Activated CD8-positive, alpha-beta memory T cell treated with anti-CD3 and anti-CD28 coated beads, Interleukin-2, amount 10 ng/mL, durations not matched to agents 7 days and 5 days (primary cell): ENCODE measurements around the gene MEGF10. TPM values are rescaled to one million over a fixed set of nuclear protein-coding genes. Genes with fewer than 3 reads are reported as not detected.

Experiments
- ATAC-seq: fragments of 150-1000 bp; cut with Tn5 transposase; one replicate; pipeline ENCODE4 v1.10.0; 2021; ENCODE audit warnings: moderate library complexity
- CTCF ChIA-PET: fragments of 350-600 bp; sonication (Branson Sonifier 250); formaldehyde crosslinking; loops from one replicate; lab custom pipeline; 2021; ENCODE audit warnings: antibody characterized with exemption; lab: Charles Lee
- DNase-seq: peaks from one replicate; pipeline ENCODE4 v3.0.0-alpha.2; 2020
- H3K27ac Mint-ChIP-seq: one replicate; pipeline ENCODE4 v1.8.0; 2021; ENCODE audit warnings: mild to moderate bottlenecking, mixed read lengths
- H3K27me3 Mint-ChIP-seq: one replicate; pipeline ENCODE4 v1.8.0; 2021; ENCODE audit warnings: mixed read lengths
- H3K36me3 Mint-ChIP-seq: one replicate; pipeline ENCODE4 v1.8.0; 2021; ENCODE audit warnings: mild to moderate bottlenecking, mixed read lengths
- H3K4me1 Mint-ChIP-seq: one replicate; pipeline ENCODE4 v1.8.0; 2021; ENCODE audit warnings: mixed read lengths
- H3K4me3 Mint-ChIP-seq: one replicate; pipeline ENCODE4 v1.8.0; 2021; ENCODE audit warnings: mild to moderate bottlenecking, moderate library complexity, mixed read lengths
- H3K9me3 Mint-ChIP-seq: one replicate; pipeline ENCODE4 v1.8.0; 2022; ENCODE audit warnings: low read depth, mixed read lengths
- total RNA-seq, 2 experiments: library from RNA; stranded (reverse); gene quantifications; one replicate each; pipeline ENCODE4 v1.2.3, GENCODE V29; 2021

Gene MEGF10
- total RNA-seq, 2 experiments from 2014 or later: not detected

DNA sequence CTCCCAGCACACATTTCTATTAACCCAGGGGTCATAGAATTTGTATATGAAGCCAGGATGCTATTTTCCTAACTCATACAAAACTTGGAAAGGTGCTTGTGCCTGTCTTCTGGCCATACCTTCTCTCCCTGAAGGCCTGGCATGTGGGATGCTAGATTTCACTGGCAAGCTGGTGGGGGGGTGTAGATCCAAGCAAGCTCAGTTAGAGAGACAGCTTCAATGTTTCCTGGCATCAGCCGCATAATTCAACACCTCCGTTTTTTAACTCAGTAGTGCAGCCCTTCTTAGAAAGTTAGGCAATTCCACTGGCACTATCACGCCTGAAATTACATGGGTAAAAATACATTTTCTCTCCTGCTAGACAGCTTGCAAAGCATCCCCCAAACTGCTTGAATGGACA, 51.8 kb downstream of the MEGF10 start:
- H3K27ac Mint-ChIP-seq: no peak overlapping the region
- ATAC-seq (no peak), DNase-seq (no peak)
- no peak overlapping the region for H3K4me3 Mint-ChIP-seq
- CTCF ChIA-PET: no interaction called here
- no peaks in the 10 kb centered on the region for H3K36me3 Mint-ChIP-seq
- H3K9me3 Mint-ChIP-seq: no peaks in the 10 kb centered on the region
- H3K27me3 Mint-ChIP-seq: peaks cover 15% of the 10 kb centered on the region
- H3K4me1 Mint-ChIP-seq: no peaks in the 10 kb centered on the region

- Mint-ChIP-seq H3K36me3 (no peaks in the 10 kb centered on the region), H3K4me3 (no peak overlapping the region), H3K27ac (no peak overlapping the region), H3K4me1 (no peaks in the 10 kb centered on the region), H3K27me3 (peaks cover 14% of the 10 kb centered on the region), H3K9me3 (no peaks in the 10 kb centered on the region)
- no peak for DNase-seq
- no peak for ATAC-seq
- CTCF ChIA-PET: no interaction called here
Observed at GRCh38 chr5:127343313-127343712, 52.7 kb downstream of the MEGF10 start.

DNA sequence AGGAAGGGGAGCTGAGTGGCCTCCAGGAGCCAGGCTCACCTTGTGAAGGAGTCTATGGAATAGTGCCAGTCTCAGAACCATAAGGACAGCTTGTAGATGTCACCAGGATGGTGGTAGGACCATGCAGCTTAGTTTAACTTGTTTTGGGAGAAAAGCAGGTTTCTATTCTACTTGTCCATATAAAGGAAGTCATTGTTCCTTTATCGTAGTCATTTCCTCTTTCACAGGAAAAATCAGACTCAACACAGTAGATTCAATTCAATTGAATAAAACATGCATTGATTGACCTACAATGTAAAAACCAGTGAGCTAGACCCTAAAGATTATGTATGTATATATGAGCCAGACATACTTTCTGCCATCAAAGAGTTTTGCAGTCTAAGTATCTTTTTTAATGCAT, 53.3 kb downstream of the MEGF10 start:
- DNase-seq (no peak), ATAC-seq (no peak)
- no peaks in the 10 kb centered on the region for H3K36me3 Mint-ChIP-seq
- H3K4me1 Mint-ChIP-seq: no peaks in the 10 kb centered on the region
- no peak overlapping the region for H3K27ac Mint-ChIP-seq
- no peak overlapping the region for H3K4me3 Mint-ChIP-seq
- CTCF ChIA-PET: no interaction called here
- H3K27me3 Mint-ChIP-seq: peaks cover 11% of the 10 kb centered on the region
- no peaks in the 10 kb centered on the region for H3K9me3 Mint-ChIP-seq

DNA sequence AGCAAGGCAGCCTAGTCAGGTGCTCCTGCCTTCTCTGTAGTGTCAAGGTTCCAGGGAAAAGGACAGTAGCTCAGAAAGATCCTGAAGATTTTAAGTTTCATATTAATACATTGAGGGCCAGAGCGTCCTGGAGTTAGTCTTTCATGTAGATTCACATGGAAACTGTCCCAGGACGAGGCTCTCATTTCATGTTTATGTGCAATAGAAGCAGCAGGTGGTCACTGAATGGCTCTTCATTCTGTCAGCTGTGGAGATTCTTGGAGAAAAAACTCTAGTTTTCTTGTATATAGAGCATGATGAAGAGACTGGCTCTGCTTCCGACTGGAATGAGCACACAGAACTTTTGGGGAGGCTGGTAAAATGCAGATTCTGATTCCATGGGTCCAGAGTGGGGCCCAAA, 54.3 kb downstream of the MEGF10 start:
- H3K4me3 Mint-ChIP-seq: no peak overlapping the region
- no peak for DNase-seq
- no peaks in the 10 kb centered on the region for H3K9me3 Mint-ChIP-seq
- no peaks in the 10 kb centered on the region for H3K4me1 Mint-ChIP-seq
- H3K27ac Mint-ChIP-seq: no peak overlapping the region
- no peaks in the 10 kb centered on the region for H3K36me3 Mint-ChIP-seq
- CTCF ChIA-PET: no interaction called here
- peaks cover 11% of the 10 kb centered on the region for H3K27me3 Mint-ChIP-seq
- no peak for ATAC-seq

- Mint-ChIP-seq H3K4me3 (no peak overlapping the region), H3K36me3 (no peaks in the 10 kb centered on the region), H3K9me3 (no peaks in the 10 kb centered on the region), H3K27ac (no peak overlapping the region), H3K27me3 (peaks cover 7% of the 10 kb centered on the region), H3K4me1 (no peaks in the 10 kb centered on the region)
- no peak for ATAC-seq
- CTCF ChIA-PET: no interaction called here
- no peak for DNase-seq
Observed at GRCh38 chr5:127351418-127351817, 60.8 kb downstream of the MEGF10 start.

GRCh38 chr5:127352068-127352467, 61.5 kb downstream of the MEGF10 start:
- H3K27me3 Mint-ChIP-seq: peaks cover 7% of the 10 kb centered on the region

DNA sequence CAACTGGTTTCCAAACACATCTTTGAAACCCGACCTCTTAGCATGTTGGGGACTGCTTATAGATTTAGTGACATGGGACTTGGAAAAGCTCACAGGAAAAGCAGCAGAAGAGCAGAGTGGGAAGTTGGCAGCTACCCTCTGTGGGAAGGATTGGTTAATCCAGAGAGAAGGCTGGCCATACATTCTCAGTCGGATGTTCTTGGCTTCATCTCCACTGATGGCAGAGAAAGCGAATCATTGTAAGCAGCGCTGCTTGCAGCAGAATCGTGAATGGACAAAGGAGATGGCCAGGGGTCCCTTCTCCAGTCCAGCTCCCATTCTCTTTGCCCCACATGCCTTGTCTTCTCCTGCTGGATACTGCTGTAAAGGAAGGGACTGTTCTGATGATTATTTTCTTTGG, 62.7 kb downstream of the MEGF10 start:
- no peaks in the 10 kb centered on the region for H3K4me1 Mint-ChIP-seq
- ATAC-seq: no peak
- H3K4me3 Mint-ChIP-seq: no peak overlapping the region

More at GRCh38 chr5:127352068-127352467, 61.5 kb downstream of the MEGF10 start:
- H3K36me3 Mint-ChIP-seq: no peaks in the 10 kb centered on the region
- H3K9me3 Mint-ChIP-seq: no peaks in the 10 kb centered on the region
- H3K27ac Mint-ChIP-seq: no peak overlapping the region
- H3K4me3 Mint-ChIP-seq: no peak overlapping the region
- DNase-seq: no peak
- CTCF ChIA-PET: no interaction called here
- no peak for ATAC-seq
- H3K4me1 Mint-ChIP-seq: no peaks in the 10 kb centered on the region

DNA sequence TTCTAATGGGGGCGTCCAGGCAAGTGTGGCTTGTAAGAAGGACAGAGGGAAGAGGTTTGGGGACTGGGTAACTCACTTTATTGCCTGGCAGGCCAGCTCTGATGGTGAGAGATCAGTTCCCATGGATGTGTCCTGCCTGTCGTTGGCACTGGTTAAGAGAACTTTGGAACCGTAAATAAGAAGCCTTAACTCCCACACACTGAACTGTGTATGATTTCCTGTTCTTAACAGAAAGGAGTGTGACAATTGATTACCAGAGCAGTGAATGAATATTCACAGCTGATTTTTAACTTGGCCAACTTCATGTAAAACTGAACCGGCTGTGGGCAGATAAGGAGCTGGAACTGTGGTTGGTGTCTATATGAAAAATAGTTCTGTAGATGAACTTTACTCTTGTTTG, 63.2 kb downstream of the MEGF10 start:
- peaks cover 13% of the 10 kb centered on the region for H3K27me3 Mint-ChIP-seq
- H3K36me3 Mint-ChIP-seq: no peaks in the 10 kb centered on the region
- DNase-seq (no peak), ATAC-seq (no peak)
- no peaks in the 10 kb centered on the region for H3K4me1 Mint-ChIP-seq
- CTCF ChIA-PET: no interaction called here
- H3K9me3 Mint-ChIP-seq: no peaks in the 10 kb centered on the region
- no peak overlapping the region for H3K27ac Mint-ChIP-seq
- H3K4me3 Mint-ChIP-seq: no peak overlapping the region

More for the DNA sequence above, 62.7 kb downstream of the MEGF10 start:
- Mint-ChIP-seq H3K36me3 (no peaks in the 10 kb centered on the region), H3K27me3 (peaks cover 13% of the 10 kb centered on the region), H3K9me3 (no peaks in the 10 kb centered on the region), H3K27ac (no peak overlapping the region)
- DNase-seq: no peak
- CTCF ChIA-PET: no interaction called here

DNA sequence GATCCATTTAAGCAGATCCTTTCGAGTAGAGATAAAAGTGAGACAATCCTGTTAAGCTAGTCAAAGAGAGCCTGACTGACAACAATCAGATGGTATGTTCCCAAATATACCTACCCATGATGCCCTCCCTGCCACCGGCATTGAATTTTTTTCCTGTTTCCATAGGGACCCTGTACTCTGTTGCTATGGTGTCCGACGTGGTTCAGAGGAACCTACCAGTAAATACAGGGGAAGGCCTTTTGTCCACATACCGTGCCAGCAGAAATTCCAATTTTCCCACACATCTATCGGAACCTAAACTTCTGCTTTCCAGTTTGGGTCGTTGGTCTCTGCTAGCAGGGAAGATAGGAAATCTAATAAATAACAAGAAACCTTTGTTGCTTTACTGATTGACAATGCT, 64.7 kb downstream of the MEGF10 start:
- Mint-ChIP-seq H3K27ac (no peak overlapping the region), H3K36me3 (no peaks in the 10 kb centered on the region), H3K4me1 (no peaks in the 10 kb centered on the region), H3K27me3 (peaks cover 17% of the 10 kb centered on the region), H3K9me3 (no peaks in the 10 kb centered on the region), H3K4me3 (no peak overlapping the region)
- DNase-seq (no peak), ATAC-seq (no peak)
- CTCF ChIA-PET: no interaction called here

DNA sequence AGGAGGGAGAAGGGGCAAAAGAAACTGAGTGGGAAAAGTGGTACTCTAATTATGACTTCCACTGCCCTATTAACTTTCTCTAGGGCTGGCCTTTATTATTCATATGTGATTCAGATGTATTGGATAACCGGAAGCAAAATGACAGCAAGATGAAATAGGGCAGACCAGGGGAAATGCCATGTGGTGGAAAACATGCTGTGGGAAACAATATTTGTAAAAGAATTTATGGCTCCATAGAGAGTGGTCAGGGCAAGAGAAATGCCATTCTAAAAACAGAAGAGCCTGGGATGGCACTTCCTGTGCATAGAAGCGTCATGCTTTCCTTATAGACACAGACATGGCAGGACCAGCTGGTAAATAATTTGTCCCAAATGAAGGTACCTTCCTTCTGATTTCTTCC, 67.7 kb downstream of the MEGF10 start:
- Mint-ChIP-seq H3K27ac (no peak overlapping the region), H3K4me1 (no peaks in the 10 kb centered on the region), H3K4me3 (no peak overlapping the region), H3K9me3 (no peaks in the 10 kb centered on the region), H3K36me3 (no peaks in the 10 kb centered on the region), H3K27me3 (peaks cover 19% of the 10 kb centered on the region)
- DNase-seq (no peak), ATAC-seq (no peak)
- CTCF ChIA-PET: interaction anchor here (1.0 kb wide), 1 partner anchor 16 kb away, joined by 3 read pairs; no protein-coding TSS in a partner anchor

DNA sequence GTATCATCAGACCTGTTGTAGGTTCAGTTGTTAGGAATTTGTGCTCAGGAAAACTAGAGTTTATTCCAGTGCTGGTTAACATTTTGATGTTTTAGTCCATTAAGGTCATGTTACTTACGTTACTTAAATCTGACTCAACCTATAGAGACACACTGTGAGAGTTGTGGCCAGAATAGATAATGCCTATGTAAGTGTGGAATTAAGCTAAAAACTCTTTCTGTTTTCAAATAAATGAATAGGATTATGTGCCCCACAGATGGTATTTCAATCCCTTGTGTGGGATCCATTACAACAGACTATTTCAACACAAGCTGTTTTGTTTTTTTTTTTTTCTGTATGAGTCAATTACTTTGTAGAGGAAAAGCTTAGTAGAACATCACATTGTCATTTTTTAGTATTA, 68.1 kb downstream of the MEGF10 start:
- CTCF ChIA-PET: interaction anchor here (1.0 kb wide), 1 partner anchor 16 kb away, joined by 3 read pairs; no protein-coding TSS in a partner anchor
- H3K9me3 Mint-ChIP-seq: no peaks in the 10 kb centered on the region
- H3K36me3 Mint-ChIP-seq: no peaks in the 10 kb centered on the region
- H3K4me1 Mint-ChIP-seq: no peaks in the 10 kb centered on the region
- no peak overlapping the region for H3K4me3 Mint-ChIP-seq
- DNase-seq (no peak), ATAC-seq (no peak)
- peaks cover 19% of the 10 kb centered on the region for H3K27me3 Mint-ChIP-seq
- no peak overlapping the region for H3K27ac Mint-ChIP-seq

- peaks cover 24% of the 10 kb centered on the region for H3K27me3 Mint-ChIP-seq
Observed at GRCh38 chr5:127359502-127359901, 68.9 kb downstream of the MEGF10 start.

GRCh38 chr5:127363403-127363802, 72.8 kb downstream of the MEGF10 start:
- DNase-seq (no peak), ATAC-seq (no peak)
- H3K9me3 Mint-ChIP-seq: no peaks in the 10 kb centered on the region
- CTCF ChIA-PET: no interaction called here
- no peak overlapping the region for H3K27ac Mint-ChIP-seq
- H3K4me3 Mint-ChIP-seq: no peak overlapping the region
- no peaks in the 10 kb centered on the region for H3K36me3 Mint-ChIP-seq
- no peaks in the 10 kb centered on the region for H3K4me1 Mint-ChIP-seq
- peaks cover 38% of the 10 kb centered on the region for H3K27me3 Mint-ChIP-seq

More at GRCh38 chr5:127359502-127359901, 68.9 kb downstream of the MEGF10 start:
- H3K4me1 Mint-ChIP-seq: no peaks in the 10 kb centered on the region
- CTCF ChIA-PET: no interaction called here
- H3K9me3 Mint-ChIP-seq: no peaks in the 10 kb centered on the region
- DNase-seq (no peak), ATAC-seq (no peak)
- H3K4me3 Mint-ChIP-seq: no peak overlapping the region
- no peak overlapping the region for H3K27ac Mint-ChIP-seq
- H3K36me3 Mint-ChIP-seq: no peaks in the 10 kb centered on the region

DNA sequence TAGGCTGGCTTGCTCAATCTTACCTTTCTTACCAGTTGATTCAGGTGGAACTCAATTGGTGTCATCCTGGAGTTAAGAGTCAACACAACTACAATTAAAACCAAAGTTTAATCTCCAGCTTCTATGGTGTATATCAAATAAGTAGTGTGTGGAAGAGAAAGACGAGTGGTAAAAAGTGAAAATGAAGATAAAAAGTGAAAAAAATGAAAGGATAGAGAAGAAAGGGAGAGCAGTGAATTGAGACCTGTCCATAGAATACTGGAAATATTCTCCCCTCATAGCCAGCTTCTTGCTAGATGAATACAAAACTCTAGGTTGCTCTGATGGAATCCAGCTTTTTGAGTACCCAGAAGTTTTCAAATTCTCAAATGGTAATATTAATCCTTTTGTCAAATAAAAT, 76.4 kb downstream of the MEGF10 start:
- H3K27me3 Mint-ChIP-seq: peaks cover 37% of the 10 kb centered on the region
- ATAC-seq: no peak
- H3K27ac Mint-ChIP-seq: no peak overlapping the region
- H3K9me3 Mint-ChIP-seq: no peaks in the 10 kb centered on the region
- H3K4me1 Mint-ChIP-seq: no peaks in the 10 kb centered on the region
- DNase-seq: no peak
- CTCF ChIA-PET: no interaction called here
- H3K36me3 Mint-ChIP-seq: no peaks in the 10 kb centered on the region
- H3K4me3 Mint-ChIP-seq: no peak overlapping the region

DNA sequence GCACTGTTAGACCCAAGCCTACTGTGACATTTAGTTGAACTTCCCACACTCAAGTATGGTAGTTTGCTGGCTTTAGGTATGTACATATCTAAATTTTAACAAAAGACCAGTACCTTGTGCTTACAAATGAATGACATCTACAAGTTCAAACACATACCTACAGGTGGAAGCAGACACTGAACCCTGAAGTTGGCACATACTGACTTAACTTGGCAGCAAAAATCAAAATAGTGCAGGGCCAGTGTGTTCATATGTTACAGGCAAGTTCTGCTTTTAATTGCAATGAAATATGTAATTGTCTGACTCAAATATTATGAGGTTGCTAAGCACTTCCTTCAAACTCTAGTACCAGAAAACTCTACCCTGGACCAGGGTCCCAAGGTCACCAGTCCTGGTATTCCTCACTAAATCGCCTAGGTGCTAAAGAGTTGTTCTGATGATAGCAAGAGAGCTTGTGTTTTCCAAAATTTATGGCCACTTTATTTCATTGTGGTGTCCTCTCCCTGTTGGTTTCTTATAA, 77.4 kb downstream of the MEGF10 start:
- H3K4me1 Mint-ChIP-seq: no peaks in the 10 kb centered on the region
- no peak overlapping the region for H3K4me3 Mint-ChIP-seq
- ATAC-seq (no peak), DNase-seq (no peak)
- H3K36me3 Mint-ChIP-seq: no peaks in the 10 kb centered on the region
- H3K9me3 Mint-ChIP-seq: no peaks in the 10 kb centered on the region
- H3K27me3 Mint-ChIP-seq: peaks cover 37% of the 10 kb centered on the region
- no peak overlapping the region for H3K27ac Mint-ChIP-seq
- CTCF ChIA-PET: no interaction called here
